SU-DHL-6 (cell line): ENCODE results near the gene STX18.
A peak's percentile ranks its signal among the peaks of the same experiment; 100 is the strongest.

Experiments
- EZH2phosphoT487 ChIP-seq: fragments of 200-600 bp; sonication (generic), shearing (Covaris generic); conservative IDR thresholded peaks from 2 replicates; pipeline ENCODE4 v1.6.1; 2018; ENCODE audit warnings: mild to moderate bottlenecking, antibody characterized with exemption, low read length, moderate library complexity, mixed read lengths
- TF ChIP-seq, protein P1 (sequence below): fragments of 200-600 bp; sonication (generic); IDR thresholded peaks from one replicate; pipeline ENCODE4 v1.5.1; 2017; ENCODE audit warnings: antibody characterized with exemption, mild to moderate bottlenecking, low read length, moderate library complexity; ENCODE audit not compliant: insufficient read depth, poor library complexity, severe bottlenecking

DNA sequence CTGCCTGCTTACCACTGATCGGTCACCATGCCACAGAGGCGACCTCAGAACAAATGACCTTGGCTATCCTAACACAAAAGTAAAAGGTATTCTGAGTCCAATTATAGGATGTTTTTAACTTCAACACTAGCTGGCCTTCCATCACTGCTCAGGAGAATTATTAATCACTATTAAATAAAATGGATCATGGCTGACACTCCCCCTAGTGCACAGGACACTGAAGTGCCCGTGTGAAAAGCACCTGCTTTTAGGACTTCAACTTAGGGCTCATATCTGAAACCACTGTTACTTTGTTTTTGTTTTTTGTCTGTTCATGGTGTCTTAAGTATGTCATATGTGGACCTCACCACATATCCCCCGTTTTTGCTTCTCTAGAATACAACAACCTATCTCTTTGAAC, 33.9 kb downstream of the STX18 start:
- TF ChIP-seq, protein P1, sequence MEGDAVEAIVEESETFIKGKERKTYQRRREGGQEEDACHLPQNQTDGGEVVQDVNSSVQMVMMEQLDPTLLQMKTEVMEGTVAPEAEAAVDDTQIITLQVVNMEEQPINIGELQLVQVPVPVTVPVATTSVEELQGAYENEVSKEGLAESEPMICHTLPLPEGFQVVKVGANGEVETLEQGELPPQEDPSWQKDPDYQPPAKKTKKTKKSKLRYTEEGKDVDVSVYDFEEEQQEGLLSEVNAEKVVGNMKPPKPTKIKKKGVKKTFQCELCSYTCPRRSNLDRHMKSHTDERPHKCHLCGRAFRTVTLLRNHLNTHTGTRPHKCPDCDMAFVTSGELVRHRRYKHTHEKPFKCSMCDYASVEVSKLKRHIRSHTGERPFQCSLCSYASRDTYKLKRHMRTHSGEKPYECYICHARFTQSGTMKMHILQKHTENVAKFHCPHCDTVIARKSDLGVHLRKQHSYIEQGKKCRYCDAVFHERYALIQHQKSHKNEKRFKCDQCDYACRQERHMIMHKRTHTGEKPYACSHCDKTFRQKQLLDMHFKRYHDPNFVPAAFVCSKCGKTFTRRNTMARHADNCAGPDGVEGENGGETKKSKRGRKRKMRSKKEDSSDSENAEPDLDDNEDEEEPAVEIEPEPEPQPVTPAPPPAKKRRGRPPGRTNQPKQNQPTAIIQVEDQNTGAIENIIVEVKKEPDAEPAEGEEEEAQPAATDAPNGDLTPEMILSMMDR: peak; percentile 28
- no peak for TF ChIP-seq EZH2phosphoT487
